Measurements from ENCODE around the gene CDH4. TPM values are rescaled to one million over a fixed set of nuclear protein-coding genes. Genes with fewer than 3 reads are reported as not detected.

Gene CDH4
- total and polyA plus RNA-seq, 2 donors (not counting 3 experiments of a cell fraction or from before 2014, with no cell fraction given), result 0.17 to 0.51 TPM

- Histone ChIP-seq H3K9me3 (replicated peaks; ENCODE audit: control insufficient read depth, insufficient read depth, low read length) (peaks cover 1% of the 10 kb centered on the region), H3K27ac (ENCODE audit: insufficient read depth, low read depth, low read length) (no peak overlapping the region), H3K9me1 (replicated peaks; ENCODE audit: control insufficient read depth, extremely low read depth, insufficient read depth, low read length) (no peaks in the 10 kb centered on the region), H3K4me3 (replicated peaks in 1 of 3; ENCODE audit: insufficient read depth in 1 of 3, low read depth in 1 of 3, low read length in 3 of 3) (no peak overlapping the region), H3K36me3 (ENCODE audit: control insufficient read depth in 2 of 2, extremely low read depth in 1 of 2, insufficient read depth in 2 of 2, low read length in 2 of 2) (no peaks in the 10 kb centered on the region), H3K27me3 (ENCODE audit: control insufficient read depth in 2 of 2, insufficient read depth in 2 of 2, low read length in 2 of 2) (no peaks in the 10 kb centered on the region), H3K79me2 (ENCODE audit: control insufficient read depth, insufficient read depth, low read length) (no peaks in the 10 kb centered on the region), H3K4me1 (ENCODE audit: control insufficient read depth, extremely low read depth, insufficient read depth, low read length) (no peaks in the 10 kb centered on the region), H4K20me1 (replicated peaks; ENCODE audit: control insufficient read depth, extremely low read depth, insufficient read depth, low read length) (no peaks in the 10 kb centered on the region), H2AFZ (ENCODE audit: low read depth, low read length) (no peak overlapping the region), H3K4me2 (ENCODE audit: insufficient read depth, low read length) (no peak overlapping the region), H3K9ac (replicated peaks; ENCODE audit: extremely low read depth, insufficient read depth, low read length) (no peak overlapping the region)
- POLR2A ChIA-PET, result no interaction called here
- TF ChIP-seq FOS (IDR thresholded peaks at IDR 0.05; ENCODE audit: borderline replicate concordance, insufficient read depth, low read length), result no peak
- no peak for TF ChIP-seq CTCF (IDR thresholded peaks at IDR 0.05; ENCODE audit: extremely low read depth in 1 of 2, insufficient read depth in 1 of 2, low read depth in 1 of 2, low read length in 2 of 2)
- no peak for TF ChIP-seq MAX (IDR thresholded peaks at IDR 0.05; ENCODE audit: insufficient read depth, insufficient read length)
- no peak for TF ChIP-seq MYC (IDR thresholded peaks at IDR 0.05; ENCODE audit: low read depth, low read length)
- TF ChIP-seq GATA2 (IDR thresholded peaks at IDR 0.05; ENCODE audit: insufficient read depth, insufficient read length, low read depth, low read length), result no peak
- TF ChIP-seq POLR2AphosphoS5 (IDR thresholded peaks at IDR 0.05; ENCODE audit: insufficient read depth, low read depth, low read length), result no peak
- TF ChIP-seq POLR2A (IDR thresholded peaks at IDR 0.05; ENCODE audit: low read depth, low read length), result no peak
- TF ChIP-seq EZH2 (IDR thresholded peaks at IDR 0.05; ENCODE audit: borderline replicate concordance, low read depth, low read length, severe bottlenecking), result no peak
- intact Hi-C loops (cut with micrococcal nuclease) (no loop called here), dilution Hi-C loops (cut with MboI; ENCODE audit: extremely low pct_ligation_motif_present, low sequenced_read_pairs) (no loop called here)
- no TSS peak for BruUV-seq (replicated peaks)
- CTCF ChIA-PET, result no interaction called here
- no peak for DNase-seq (ENCODE audit: low read depth, low spot score)
- no peak for FAIRE-seq
These were observed 565.5 kb downstream of the CDH4 start for GRCh38 chr20:61817575-61817974.

Data from endothelial cell of umbilical vein (primary cell).